Measurements from ENCODE around the gene ITM2B. TPM values are rescaled to one million over a fixed set of nuclear protein-coding genes. Genes with fewer than 3 reads are reported as not detected.

The ITM2B gene
- total RNA-seq, 1 experiment from 2014 or later: 105 TPM

GRCh38 chr13:48188601-48189000 is 44.4 kb upstream of the ITM2B start:
- no peak overlapping the region for H3K27ac ChIP-seq (ENCODE audit: low read length)
- H3K27me3 ChIP-seq (ENCODE audit: low read length): no peaks in the 10 kb centered on the region
- H3K9me3 ChIP-seq (ENCODE audit: low read length): no peaks in the 10 kb centered on the region
- H3K4me3 ChIP-seq (ENCODE audit: low read length): no peak overlapping the region
- TF ChIP-seq EZH2 (IDR thresholded peaks at IDR 0.05; ENCODE audit: low read length, unreplicated experiment) (no peak), EZH2phosphoT487 (IDR thresholded peaks at IDR 0.05; ENCODE audit: borderline replicate concordance, low read length) (no peak), CTCF (conservative IDR thresholded peaks at IDR 0.05; ENCODE audit: low read depth, low read length) (no peak)
- no peaks in the 10 kb centered on the region for H4K20me1 ChIP-seq (ENCODE audit: low read length)
- H3K9ac ChIP-seq (ENCODE audit: low read length): no peak overlapping the region
- H3K36me3 ChIP-seq (ENCODE audit: low read depth, low read length): no peaks in the 10 kb centered on the region
- no peak for DNase-seq
- no peak overlapping the region for H3K4me2 ChIP-seq (ENCODE audit: low read length)
- no peaks in the 10 kb centered on the region for H3F3A ChIP-seq (ENCODE audit: low read length, unreplicated experiment)
- BruUV-seq (replicated peaks): no TSS peak
- ATAC-seq: no peak
- H3K79me2 ChIP-seq (ENCODE audit: low read length): no peaks in the 10 kb centered on the region
- POLR2A ChIA-PET (ENCODE audit: unreplicated experiment): no interaction called here
- CTCF ChIA-PET: interaction anchor here (0.6 kb wide), 1 partner anchor 121 kb away, joined by 3 read pairs; no protein-coding TSS in a partner anchor
- intact Hi-C loops (cut with micrococcal nuclease): no loop called here
- H3K4me1 ChIP-seq (ENCODE audit: insufficient read depth, low read length): no peaks in the 10 kb centered on the region
- H3K9me2 ChIP-seq (replicated peaks; ENCODE audit: low read length): no peaks in the 10 kb centered on the region
- no peak overlapping the region for H2AFZ ChIP-seq (ENCODE audit: low read length)

- no peak overlapping the region for H3K27ac ChIP-seq (ENCODE audit: low read length)
- DNase-seq: no peak
- H3K4me1 ChIP-seq (ENCODE audit: insufficient read depth, low read length): no peaks in the 10 kb centered on the region
- no peaks in the 10 kb centered on the region for H3K27me3 ChIP-seq (ENCODE audit: low read length)
- TF ChIP-seq CTCF (conservative IDR thresholded peaks at IDR 0.05; ENCODE audit: low read depth, low read length) (no peak), EZH2 (IDR thresholded peaks at IDR 0.05; ENCODE audit: low read length, unreplicated experiment) (no peak), EZH2phosphoT487 (IDR thresholded peaks at IDR 0.05; ENCODE audit: borderline replicate concordance, low read length) (no peak)
- ATAC-seq: no peak
- no peaks in the 10 kb centered on the region for H3F3A ChIP-seq (ENCODE audit: low read length, unreplicated experiment)
- intact Hi-C loops (cut with micrococcal nuclease): no loop called here
- no peak overlapping the region for H3K4me3 ChIP-seq (ENCODE audit: low read length)
- CTCF ChIA-PET: no interaction called here
- H3K79me2 ChIP-seq (ENCODE audit: low read length): no peaks in the 10 kb centered on the region
- POLR2A ChIA-PET (ENCODE audit: unreplicated experiment): no interaction called here
- no peaks in the 10 kb centered on the region for H3K9me2 ChIP-seq (replicated peaks; ENCODE audit: low read length)
- BruUV-seq (replicated peaks): no TSS peak
- H4K20me1 ChIP-seq (ENCODE audit: low read length): no peaks in the 10 kb centered on the region
- no peaks in the 10 kb centered on the region for H3K9me3 ChIP-seq (ENCODE audit: low read length)
- no peaks in the 10 kb centered on the region for H3K36me3 ChIP-seq (ENCODE audit: low read depth, low read length)
- no peak overlapping the region for H3K4me2 ChIP-seq (ENCODE audit: low read length)
- no peak overlapping the region for H2AFZ ChIP-seq (ENCODE audit: low read length)
- no peak overlapping the region for H3K9ac ChIP-seq (ENCODE audit: low read length)
Observed at GRCh38 chr13:48189171-48189570, 43.8 kb upstream of the ITM2B start.

- H3K9ac ChIP-seq (ENCODE audit: low read length): no peak overlapping the region
- DNase-seq: no peak
- H3K79me2 ChIP-seq (ENCODE audit: low read length): no peaks in the 10 kb centered on the region
- BruUV-seq (replicated peaks): no TSS peak
- no peaks in the 10 kb centered on the region for H3K9me2 ChIP-seq (replicated peaks; ENCODE audit: low read length)
- no peak overlapping the region for H3K4me2 ChIP-seq (ENCODE audit: low read length)
- H3K36me3 ChIP-seq (ENCODE audit: low read depth, low read length): no peaks in the 10 kb centered on the region
- no peaks in the 10 kb centered on the region for H3K27me3 ChIP-seq (ENCODE audit: low read length)
- H3K4me3 ChIP-seq (ENCODE audit: low read length): no peak overlapping the region
- intact Hi-C loops (cut with micrococcal nuclease): no loop called here
- no peak for TF ChIP-seq CTCF (conservative IDR thresholded peaks at IDR 0.05; ENCODE audit: low read depth, low read length)
- TF ChIP-seq EZH2 (IDR thresholded peaks at IDR 0.05; ENCODE audit: low read length, unreplicated experiment): no peak
- no peak overlapping the region for H3K27ac ChIP-seq (ENCODE audit: low read length)
- no peaks in the 10 kb centered on the region for H4K20me1 ChIP-seq (ENCODE audit: low read length)
- no peaks in the 10 kb centered on the region for H3K9me3 ChIP-seq (ENCODE audit: low read length)
- ATAC-seq: no peak
- POLR2A ChIA-PET (ENCODE audit: unreplicated experiment): interaction anchor here (0.7 kb wide), 1 partner anchor 49 kb away, joined by 16 read pairs; no protein-coding TSS in a partner anchor
- no peaks in the 10 kb centered on the region for H3F3A ChIP-seq (ENCODE audit: low read length, unreplicated experiment)
- H3K4me1 ChIP-seq (ENCODE audit: insufficient read depth, low read length): no peaks in the 10 kb centered on the region
- CTCF ChIA-PET: no interaction called here
- no peak overlapping the region for H2AFZ ChIP-seq (ENCODE audit: low read length)
Observed at GRCh38 chr13:48192411-48192935, 40.5 kb upstream of the ITM2B start.
